HCT116 (cell line): ENCODE data around the gene CACNA1A. TPM values are rescaled to one million over a fixed set of nuclear protein-coding genes. Genes with fewer than 3 reads are reported as not detected.

Experiments
- ATAC-seq: fragments of 200-7000 bp; cut with Tn5 transposase; 2 replicates; pipeline ENCODE4 v1.9.1; 2020; ENCODE audit warnings: mild to moderate bottlenecking, moderate library complexity
- BruUV-seq: library from RNA; stranded (reverse); fragments of 400-500 nt; replicated peaks from 2 replicates; lab custom pipeline; 2021; lab: Mats Ljungman, UMichigan
- CTCF ChIA-PET: fragments of 300-600 bp; sonication (Branson Sonifier 250); formaldehyde crosslinking; loops from one replicate; lab custom pipeline; 2021; ENCODE audit warnings: antibody characterized with exemption; lab: Charles Lee
- POLR2A ChIA-PET: fragments of 300-600, 350-600 bp; sonication (Branson Sonifier 250); formaldehyde crosslinking; loops from one replicate; lab custom pipeline; 2021; ENCODE audit warnings: antibody characterized with exemption; lab: Charles Lee
- RAD21 ChIA-PET, 2 experiments: fragments of 300-600 bp; sonication (Branson Sonifier 250); formaldehyde crosslinking; loops; one replicate each; lab custom pipeline; 2023; ENCODE audit warnings: low total read pairs in 2 of 2; ENCODE audit not compliant: uncharacterized antibody in 2 of 2, unreplicated experiment in 2 of 2, low non-redundant PET in 1 of 2; lab: Charles Lee
- DNase-seq: peaks from one replicate; pipeline ENCODE4 v3.0.0-alpha.2; 2010; ENCODE audit warnings: low read depth, low spot score
- H2AFZ ChIP-seq: fragments of 200-600 bp; shearing (Covaris generic), sonication (generic); 2 replicates; pipeline ENCODE4 v1.6.1; 2017; ENCODE audit warnings: low read depth, mixed run types, mixed read lengths, antibody characterized with exemption, low read length; ENCODE audit not compliant: poor library complexity, severe bottlenecking
- H3K27ac ChIP-seq: 2 replicates; pipeline ENCODE4 v1.5.1; 2012; ENCODE audit warnings: low read depth, low read length
- H3K27me3 ChIP-seq: fragments of 200-600 bp; sonication (generic); 2 replicates; pipeline ENCODE4 v1.6.1; 2016; ENCODE audit warnings: mixed run types, low read length, mixed read lengths; ENCODE audit not compliant: insufficient read depth
- H3K36me3 ChIP-seq, 2 experiments: fragments of 200-500 bp in 1 of 2; fragments of 200-600 bp in 1 of 2; sonication (Bioruptor generic) in 1 of 2; sonication (generic) in 1 of 2; 2 replicates each; pipeline versions ENCODE4 v1.5.1 to v1.6.1; 2014 to 2016; ENCODE audit warnings: low read length in 2 of 2, inconsistent platforms in 1 of 2, mixed read lengths in 1 of 2, mixed run types in 1 of 2; ENCODE audit not compliant: insufficient read depth in 2 of 2, control insufficient read depth in 1 of 2
- H3K4me1 ChIP-seq, 2 experiments: fragments of 200-600 bp in 1 of 2; sonication (generic) in 1 of 2; 2 replicates each; pipeline versions ENCODE4 v1.5.1 to v1.6.1; 2012 to 2017; ENCODE audit warnings: low read length in 2 of 2, inconsistent platforms in 1 of 2, mild to moderate bottlenecking in 1 of 2, mixed read lengths in 1 of 2, mixed run types in 1 of 2, moderate library complexity in 1 of 2; ENCODE audit not compliant: insufficient read depth in 2 of 2, control insufficient read depth in 1 of 2
- H3K4me2 ChIP-seq: fragments of 200-600 bp; sonication (generic); 2 replicates; pipeline ENCODE4 v1.6.1; 2017; ENCODE audit warnings: mixed run types, low read length, mixed read lengths
- H3K4me3 ChIP-seq, 2 experiments: fragments of 200-600 bp in 1 of 2; sonication (generic) in 1 of 2; replicated peaks in 1 of 2; 2 replicates each; pipeline ENCODE4 v1.5.1; 2011 to 2016; ENCODE audit warnings: low read length in 2 of 2, control low read depth in 1 of 2, low read depth in 1 of 2, mild to moderate bottlenecking in 1 of 2, mixed read lengths in 1 of 2, mixed run types in 1 of 2
- H3K79me2 ChIP-seq: fragments of 200-600 bp; sonication (generic); 2 replicates; pipeline ENCODE4 v1.6.1; 2017; ENCODE audit warnings: mild to moderate bottlenecking, mixed run types, low read length, moderate library complexity, mixed read lengths; ENCODE audit not compliant: insufficient read depth
- H3K9ac ChIP-seq: fragments of 200-600 bp; sonication (generic); 2 replicates; pipeline ENCODE4 v1.6.1; 2016; ENCODE audit warnings: low read length, mixed read lengths
- H3K9me2 ChIP-seq: fragments of 200-600 bp; sonication (generic), shearing (Covaris generic); 2 replicates; pipeline ENCODE4 v1.6.1; 2017; ENCODE audit warnings: mixed run types, mild to moderate bottlenecking, moderate library complexity; ENCODE audit not compliant: insufficient read depth
- H3K9me3 ChIP-seq, 2 experiments: fragments of 200-500 bp in 1 of 2; fragments of 200-600 bp in 1 of 2; sonication (Bioruptor generic) in 1 of 2; sonication (generic) in 1 of 2; 2 replicates each; pipeline ENCODE4 v1.6.1; 2014 to 2017; ENCODE audit warnings: low read length in 2 of 2, mixed read lengths in 2 of 2, inconsistent platforms in 1 of 2, low read depth in 1 of 2, mild to moderate bottlenecking in 1 of 2, mixed run types in 1 of 2, moderate library complexity in 1 of 2; ENCODE audit not compliant: control insufficient read depth in 1 of 2, insufficient read depth in 1 of 2
- H4K20me1 ChIP-seq: fragments of 200-600 bp; sonication (generic), shearing (Covaris generic); 2 replicates; pipeline ENCODE4 v1.6.1; 2017; ENCODE audit warnings: mixed run types, mild to moderate bottlenecking, moderate library complexity; ENCODE audit not compliant: insufficient read depth
- ELF1 ChIP-seq: IDR thresholded peaks from 2 replicates; pipeline ENCODE4 v1.6.1; 2012; ENCODE audit warnings: low read depth, borderline replicate concordance
- EZH2phosphoT487 ChIP-seq: fragments of 200-600 bp; IDR thresholded peaks from 2 replicates; pipeline ENCODE4 v1.6.1; 2018; ENCODE audit warnings: antibody characterized with exemption, borderline replicate concordance
- POLR2AphosphoS5 ChIP-seq: IDR thresholded peaks from 2 replicates; pipeline ENCODE4 v1.6.1; 2011; ENCODE audit warnings: mild to moderate bottlenecking, low read depth, low read length, moderate library complexity
- SIN3A ChIP-seq: IDR thresholded peaks from 2 replicates; pipeline ENCODE4 v1.6.1; 2012; ENCODE audit warnings: low read depth
- SP1 ChIP-seq: IDR thresholded peaks from 2 replicates; pipeline ENCODE4 v1.6.1; 2012; ENCODE audit warnings: low read depth
- intact Hi-C: fragments of 100-400 bp; cut with micrococcal nuclease; formaldehyde crosslinking; loops from 2 replicates; pipeline ENCODE4 v1.10.0; 2022
- total RNA-seq: library from RNA; stranded (reverse); gene quantifications from one replicate; pipeline ENCODE4 v1.2.1, GENCODE V29; 2021; ENCODE audit not compliant: unreplicated experiment
- TF ChIP-seq, protein P1 (sequence below): IDR thresholded peaks from 2 replicates; pipeline ENCODE4 v1.6.1; 2012; ENCODE audit warnings: low read depth

The CACNA1A gene
- total RNA-seq, 1 experiment from 2014 or later: 7.5 TPM

DNA sequence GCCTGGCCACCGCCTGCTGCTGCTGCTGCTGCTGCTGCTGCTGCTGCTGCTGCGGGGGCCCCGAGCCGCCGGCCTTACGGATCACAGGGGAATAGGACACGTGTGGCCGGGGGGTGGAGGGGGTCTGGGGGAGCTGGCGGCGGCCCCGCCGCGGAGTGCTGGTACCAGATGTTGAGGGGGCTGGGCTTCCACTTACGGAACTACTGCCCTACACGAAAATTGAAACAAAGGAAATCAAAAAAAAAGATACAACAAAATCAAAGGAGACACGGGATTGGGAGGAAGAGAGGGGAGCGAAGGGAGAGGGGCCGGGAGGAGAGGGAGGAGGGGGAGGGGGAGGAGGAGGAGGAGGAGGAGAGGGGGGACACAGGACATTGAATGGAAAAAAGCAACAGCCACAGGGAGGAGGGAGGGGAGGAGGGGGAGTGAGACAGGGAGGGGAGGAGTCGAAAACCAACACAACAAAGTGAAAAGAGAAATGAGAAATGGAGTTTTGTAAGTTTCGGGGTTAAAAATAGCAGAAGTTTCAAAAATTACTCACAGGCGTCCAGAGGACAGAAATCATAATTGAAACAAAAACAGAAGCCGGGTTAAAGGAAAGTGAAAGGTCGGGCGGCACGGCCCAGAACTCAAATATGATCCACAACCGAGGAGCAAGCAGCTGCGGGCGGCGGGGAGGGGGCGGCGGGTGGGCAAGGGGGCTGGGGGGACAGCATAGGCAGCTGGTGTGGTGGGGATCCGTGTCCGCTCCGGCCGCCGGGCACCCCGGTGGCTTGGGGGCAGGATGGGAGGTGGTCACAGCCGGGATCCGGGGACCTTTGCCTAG, 298.2 kb downstream of the CACNA1A start:
- no peak for ATAC-seq
- ChIA-PET RAD21 (no interaction called here), CTCF (no interaction called here), POLR2A (no interaction called here)
- no TSS peak for BruUV-seq
- Histone ChIP-seq H2AFZ (no peak overlapping the region), H3K9me3 (no peaks in the 10 kb centered on the region), H3K27me3 (no peaks in the 10 kb centered on the region), H3K9ac (no peak overlapping the region), H3K36me3 (no peaks in the 10 kb centered on the region), H3K9me2 (no peaks in the 10 kb centered on the region), H3K27ac (no peak overlapping the region), H3K4me1 (peaks cover 0 to 5% of the 10 kb centered on the region in 2 experiments; a peak in 1 of 4 replicates), H4K20me1 (no peaks in the 10 kb centered on the region), H3K4me2 (no peak overlapping the region), H3K79me2 (no peaks in the 10 kb centered on the region), H3K4me3 (no peak overlapping the region)
- intact Hi-C loops: no loop called here
- no peak for DNase-seq
- no peak for TF ChIP-seq SIN3A
- no peak for TF ChIP-seq ELF1
- no peak for TF ChIP-seq SP1
- no peak for TF ChIP-seq POLR2AphosphoS5
- no peak for TF ChIP-seq EZH2phosphoT487
- TF ChIP-seq, protein P1, sequence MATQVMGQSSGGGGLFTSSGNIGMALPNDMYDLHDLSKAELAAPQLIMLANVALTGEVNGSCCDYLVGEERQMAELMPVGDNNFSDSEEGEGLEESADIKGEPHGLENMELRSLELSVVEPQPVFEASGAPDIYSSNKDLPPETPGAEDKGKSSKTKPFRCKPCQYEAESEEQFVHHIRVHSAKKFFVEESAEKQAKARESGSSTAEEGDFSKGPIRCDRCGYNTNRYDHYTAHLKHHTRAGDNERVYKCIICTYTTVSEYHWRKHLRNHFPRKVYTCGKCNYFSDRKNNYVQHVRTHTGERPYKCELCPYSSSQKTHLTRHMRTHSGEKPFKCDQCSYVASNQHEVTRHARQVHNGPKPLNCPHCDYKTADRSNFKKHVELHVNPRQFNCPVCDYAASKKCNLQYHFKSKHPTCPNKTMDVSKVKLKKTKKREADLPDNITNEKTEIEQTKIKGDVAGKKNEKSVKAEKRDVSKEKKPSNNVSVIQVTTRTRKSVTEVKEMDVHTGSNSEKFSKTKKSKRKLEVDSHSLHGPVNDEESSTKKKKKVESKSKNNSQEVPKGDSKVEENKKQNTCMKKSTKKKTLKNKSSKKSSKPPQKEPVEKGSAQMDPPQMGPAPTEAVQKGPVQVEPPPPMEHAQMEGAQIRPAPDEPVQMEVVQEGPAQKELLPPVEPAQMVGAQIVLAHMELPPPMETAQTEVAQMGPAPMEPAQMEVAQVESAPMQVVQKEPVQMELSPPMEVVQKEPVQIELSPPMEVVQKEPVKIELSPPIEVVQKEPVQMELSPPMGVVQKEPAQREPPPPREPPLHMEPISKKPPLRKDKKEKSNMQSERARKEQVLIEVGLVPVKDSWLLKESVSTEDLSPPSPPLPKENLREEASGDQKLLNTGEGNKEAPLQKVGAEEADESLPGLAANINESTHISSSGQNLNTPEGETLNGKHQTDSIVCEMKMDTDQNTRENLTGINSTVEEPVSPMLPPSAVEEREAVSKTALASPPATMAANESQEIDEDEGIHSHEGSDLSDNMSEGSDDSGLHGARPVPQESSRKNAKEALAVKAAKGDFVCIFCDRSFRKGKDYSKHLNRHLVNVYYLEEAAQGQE: no peak
